Activated CD4-positive, alpha-beta T cell treated with anti-CD3 and anti-CD28 coated beads for 24 hours (primary cell): ENCODE data around the gene ISCA2.

Experiments
- DNase-seq, 2 donors: peaks; one replicate each; pipeline ENCODE4 v3.0.0-alpha.2; 2020; ENCODE audit warnings: low read depth in 2 of 2

Gene ISCA2

GRCh38 chr14:74508292-74508731 is 14.7 kb downstream of the ISCA2 start:
- DNase-seq, result no peak

GRCh38 chr14:74508844-74509428 is 15.4 kb downstream of the ISCA2 start:
- no peak for DNase-seq

GRCh38 chr14:74509587-74510222 is 16.1 kb downstream of the ISCA2 start:
- no peak for DNase-seq

- DNase-seq, result no peak
These were observed 16.8 kb downstream of the ISCA2 start for GRCh38 chr14:74510223-74510931.

- DNase-seq, result no peak
These were observed 17.4 kb downstream of the ISCA2 start for GRCh38 chr14:74510959-74511409.

GRCh38 chr14:74511966-74512830 is 18.6 kb downstream of the ISCA2 start:
- no peak for DNase-seq

- DNase-seq, result no peak
These were observed 20.9 kb downstream of the ISCA2 start for GRCh38 chr14:74514471-74514941.

GRCh38 chr14:74515891-74516412 is 22.4 kb downstream of the ISCA2 start:
- DNase-seq, result no peak

GRCh38 chr14:74516451-74517160 is 23.0 kb downstream of the ISCA2 start:
- no peak for DNase-seq

GRCh38 chr14:74517731-74518130 is 24.2 kb downstream of the ISCA2 start:
- no peak for DNase-seq

- DNase-seq, result no peak
These were observed 24.7 kb downstream of the ISCA2 start for GRCh38 chr14:74518221-74518620.

- DNase-seq, result no peak
These were observed 25.9 kb downstream of the ISCA2 start for GRCh38 chr14:74519316-74520074.

GRCh38 chr14:74521756-74522155 is 28.2 kb downstream of the ISCA2 start:
- DNase-seq, result no peak

GRCh38 chr14:74522740-74523139 is 29.2 kb downstream of the ISCA2 start:
- no peak for DNase-seq

GRCh38 chr14:74524076-74524811 is 30.7 kb downstream of the ISCA2 start:
- DNase-seq, result no peak

GRCh38 chr14:74524812-74525135 is 31.2 kb downstream of the ISCA2 start:
- no peak for DNase-seq

- no peak for DNase-seq
These were observed 31.8 kb downstream of the ISCA2 start for GRCh38 chr14:74525361-74525851.

GRCh38 chr14:74526854-74527585 is 33.5 kb downstream of the ISCA2 start:
- DNase-seq, result no peak
